ENCODE measurements around the gene PRR33. TPM values are rescaled to one million over a fixed set of nuclear protein-coding genes. Genes with fewer than 3 reads are reported as not detected.
"Not testable (repeated sequence)": the region's sequence is repeated elsewhere in the genome, so short reads cannot be mapped to it uniquely, and the experiment has no call there.

PRR33 gene
- polyA plus RNA-seq, 1 donor: 0.67 TPM

DNA sequence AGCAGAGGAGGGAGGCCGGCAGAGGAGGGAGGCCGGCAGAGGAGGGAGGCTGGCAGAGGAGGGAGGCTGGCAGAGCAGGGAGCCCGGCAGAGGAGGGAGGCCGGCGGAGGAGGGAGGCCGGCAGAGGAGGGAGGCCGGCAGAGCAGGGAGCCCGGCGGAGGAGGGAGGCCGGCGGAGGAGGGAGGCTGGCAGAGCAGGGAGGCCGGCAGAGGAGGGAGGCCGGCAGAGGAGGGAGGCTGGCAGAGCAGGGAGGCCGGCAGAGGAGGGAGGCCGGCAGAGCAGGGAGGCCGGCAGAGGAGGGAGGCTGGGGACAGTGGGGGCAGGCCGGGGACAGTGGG, 17.9 kb downstream of the PRR33 start:
- H3K4me3 ChIP-seq (ENCODE audit: low read length); DNase-seq; H3K9me3 ChIP-seq (ENCODE audit: control insufficient read depth, low read depth, low read length); H3K36me3 ChIP-seq (ENCODE audit: control insufficient read depth, insufficient read depth, low read length); H3K27ac ChIP-seq (ENCODE audit: low read length): not testable (repeated sequence)
- H3K27me3 ChIP-seq (ENCODE audit: control insufficient read depth, insufficient read depth, low read length): peaks cover 21% of the 10 kb centered on the region
- WGBS (ENCODE audit: insufficient coverage, low lambda C conversion rate): no CpG with 5 or more reads among the region's 17 CpGs
- peaks cover 17% of the 10 kb centered on the region for H3K4me1 ChIP-seq (ENCODE audit: control insufficient read depth, insufficient read depth, low read length)

GRCh38 chr11:1873048-1873812, 18.5 kb downstream of the PRR33 start:
- 0% methylated on average over 1 of the region's 11 CpGs for WGBS (ENCODE audit: insufficient coverage, low lambda C conversion rate)
- Histone ChIP-seq H3K9me3 (ENCODE audit: control insufficient read depth, low read depth, low read length) (peaks cover 4% of the 10 kb centered on the region), H3K27ac (ENCODE audit: low read length) (no peak overlapping the region), H3K4me3 (ENCODE audit: low read length) (no peak overlapping the region), H3K36me3 (ENCODE audit: control insufficient read depth, insufficient read depth, low read length) (no peaks in the 10 kb centered on the region), H3K27me3 (ENCODE audit: control insufficient read depth, insufficient read depth, low read length) (peaks cover 21% of the 10 kb centered on the region), H3K4me1 (ENCODE audit: control insufficient read depth, insufficient read depth, low read length) (peaks cover 17% of the 10 kb centered on the region)
- DNase-seq: no peak

GRCh38 chr11:1872267-1872985, 19.3 kb downstream of the PRR33 start:
- Histone ChIP-seq H3K4me1 (ENCODE audit: control insufficient read depth, insufficient read depth, low read length) (peaks cover 14% of the 10 kb centered on the region), H3K9me3 (ENCODE audit: control insufficient read depth, low read depth, low read length) (peaks cover 4% of the 10 kb centered on the region)

GRCh38 chr11:1871531-1871930, 20.2 kb downstream of the PRR33 start:
- H3K4me1 ChIP-seq (ENCODE audit: control insufficient read depth, insufficient read depth, low read length): peaks cover 9% of the 10 kb centered on the region
- WGBS (ENCODE audit: insufficient coverage, low lambda C conversion rate): no CpG with 5 or more reads among the region's 15 CpGs
- H3K9me3 ChIP-seq (ENCODE audit: control insufficient read depth, low read depth, low read length): peaks cover 4% of the 10 kb centered on the region
- peaks cover 21% of the 10 kb centered on the region for H3K27me3 ChIP-seq (ENCODE audit: control insufficient read depth, insufficient read depth, low read length)
- no peak overlapping the region for H3K27ac ChIP-seq (ENCODE audit: low read length)
- no peak for DNase-seq
- H3K4me3 ChIP-seq (ENCODE audit: low read length): no peak overlapping the region
- no peaks in the 10 kb centered on the region for H3K36me3 ChIP-seq (ENCODE audit: control insufficient read depth, insufficient read depth, low read length)

More at GRCh38 chr11:1872267-1872985, 19.3 kb downstream of the PRR33 start:
- H3K27ac ChIP-seq (ENCODE audit: low read length): no peak overlapping the region
- no peak for DNase-seq
- H3K36me3 ChIP-seq (ENCODE audit: control insufficient read depth, insufficient read depth, low read length): no peaks in the 10 kb centered on the region
- peaks cover 21% of the 10 kb centered on the region for H3K27me3 ChIP-seq (ENCODE audit: control insufficient read depth, insufficient read depth, low read length)
- H3K4me3 ChIP-seq (ENCODE audit: low read length): no peak overlapping the region
- no CpG with 5 or more reads among the region's 25 CpGs for WGBS (ENCODE audit: insufficient coverage, low lambda C conversion rate)

- no CpG with 5 or more reads among the region's 50 CpGs for WGBS (ENCODE audit: insufficient coverage, low lambda C conversion rate)
- H3K4me3 ChIP-seq (ENCODE audit: low read length): no peak overlapping the region
- H3K27me3 ChIP-seq (ENCODE audit: control insufficient read depth, insufficient read depth, low read length): peaks cover 21% of the 10 kb centered on the region
- H3K36me3 ChIP-seq (ENCODE audit: control insufficient read depth, insufficient read depth, low read length): no peaks in the 10 kb centered on the region
- peaks cover 4% of the 10 kb centered on the region for H3K4me1 ChIP-seq (ENCODE audit: control insufficient read depth, insufficient read depth, low read length)
- DNase-seq: no peak
- H3K27ac ChIP-seq (ENCODE audit: low read length): no peak overlapping the region
- H3K9me3 ChIP-seq (ENCODE audit: control insufficient read depth, low read depth, low read length): peaks cover 4% of the 10 kb centered on the region
These were observed 20.8 kb downstream of the PRR33 start for GRCh38 chr11:1870721-1871466.

DNA sequence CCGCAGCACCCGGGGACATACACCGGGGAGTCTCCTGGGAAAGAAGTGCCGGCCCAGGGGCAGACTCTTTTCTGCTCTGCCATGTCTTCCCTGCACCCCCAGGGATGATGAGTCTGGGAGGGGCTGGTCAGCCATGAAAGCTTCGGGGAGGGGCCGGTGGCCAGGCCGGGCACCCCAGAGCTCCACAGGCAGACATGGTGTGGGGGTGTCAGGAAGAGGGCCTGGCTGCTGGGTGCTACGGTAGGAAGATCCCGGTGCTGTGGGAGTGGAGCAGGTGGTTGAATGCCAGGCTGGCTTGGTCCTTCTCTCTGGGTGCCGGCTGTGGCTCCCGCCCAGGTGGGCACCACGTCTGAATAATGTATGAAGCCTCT, 21.4 kb downstream of the PRR33 start:
- H3K9me3 ChIP-seq (ENCODE audit: control insufficient read depth, low read depth, low read length): peaks cover 4% of the 10 kb centered on the region
- no CpG with 5 or more reads among the region's 12 CpGs for WGBS (ENCODE audit: insufficient coverage, low lambda C conversion rate)
- no peak overlapping the region for H3K4me3 ChIP-seq (ENCODE audit: low read length)
- peaks cover 21% of the 10 kb centered on the region for H3K27me3 ChIP-seq (ENCODE audit: control insufficient read depth, insufficient read depth, low read length)
- no peak overlapping the region for H3K27ac ChIP-seq (ENCODE audit: low read length)
- H3K36me3 ChIP-seq (ENCODE audit: control insufficient read depth, insufficient read depth, low read length): no peaks in the 10 kb centered on the region
- no peak for DNase-seq
- peaks cover 2% of the 10 kb centered on the region for H3K4me1 ChIP-seq (ENCODE audit: control insufficient read depth, insufficient read depth, low read length)

DNA sequence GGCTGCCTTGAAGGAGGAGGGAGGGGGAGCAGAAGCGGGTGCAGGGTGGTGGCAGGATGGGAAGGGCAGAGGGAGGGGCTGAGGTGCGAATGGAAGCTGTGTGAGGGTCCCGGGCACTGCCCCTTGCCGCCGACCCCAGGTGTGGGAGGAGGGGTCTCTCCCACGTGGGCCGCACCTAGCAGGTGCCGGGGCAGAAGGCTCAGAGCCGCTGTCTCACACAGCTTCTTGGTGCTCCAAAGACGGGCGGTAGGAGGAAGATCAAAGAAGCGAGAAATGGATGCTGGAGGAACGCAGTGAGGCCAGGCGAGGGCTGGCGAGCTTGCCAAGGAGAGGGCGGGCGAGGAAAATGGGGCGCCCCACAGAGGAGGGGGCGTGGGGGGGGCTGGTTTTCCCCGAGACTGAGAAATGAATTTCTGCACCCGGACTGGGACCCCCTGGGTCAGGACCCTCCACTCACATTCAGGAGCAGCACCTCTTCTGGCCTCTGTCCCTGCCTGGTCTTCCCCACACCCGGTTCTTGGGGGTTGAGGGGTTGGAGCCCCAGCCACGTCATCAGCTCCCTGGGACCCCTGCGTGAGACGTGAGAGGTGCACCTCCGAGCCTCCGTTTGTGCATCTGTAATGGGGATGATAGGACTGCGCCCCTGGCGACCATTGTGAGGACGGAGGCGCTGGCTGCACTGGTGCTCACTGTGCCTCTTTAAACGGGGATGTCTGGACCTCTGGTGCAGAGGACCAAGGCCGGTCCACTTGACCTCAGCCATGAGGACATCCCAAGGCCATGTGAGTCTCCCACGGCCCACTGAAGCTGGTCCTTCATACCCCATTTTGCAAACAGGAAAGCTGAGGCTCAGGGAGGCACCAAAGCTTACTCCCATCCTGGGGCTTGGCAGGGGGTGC, 22.0 kb downstream of the PRR33 start:
- Histone ChIP-seq H3K27ac (ENCODE audit: low read length) (no peak overlapping the region), H3K4me1 (ENCODE audit: control insufficient read depth, insufficient read depth, low read length) (no peaks in the 10 kb centered on the region)

GRCh38 chr11:1868636-1869291, 22.9 kb downstream of the PRR33 start:
- Histone ChIP-seq H3K36me3 (ENCODE audit: control insufficient read depth, insufficient read depth, low read length) (no peaks in the 10 kb centered on the region), H3K4me1 (ENCODE audit: control insufficient read depth, insufficient read depth, low read length) (peaks cover under 1% of the 10 kb centered on the region), H3K4me3 (ENCODE audit: low read length) (no peak overlapping the region), H3K27ac (ENCODE audit: low read length) (no peak overlapping the region), H3K27me3 (ENCODE audit: control insufficient read depth, insufficient read depth, low read length) (peaks cover 24% of the 10 kb centered on the region), H3K9me3 (ENCODE audit: control insufficient read depth, low read depth, low read length) (peaks cover 4% of the 10 kb centered on the region)
- WGBS (ENCODE audit: insufficient coverage, low lambda C conversion rate): no CpG with 5 or more reads among the region's 25 CpGs
- no peak for DNase-seq

More for the DNA sequence above, 22.0 kb downstream of the PRR33 start:
- H3K9me3 ChIP-seq (ENCODE audit: control insufficient read depth, low read depth, low read length): peaks cover 4% of the 10 kb centered on the region
- H3K36me3 ChIP-seq (ENCODE audit: control insufficient read depth, insufficient read depth, low read length): no peaks in the 10 kb centered on the region
- no CpG with 5 or more reads among the region's 34 CpGs for WGBS (ENCODE audit: insufficient coverage, low lambda C conversion rate)
- H3K4me3 ChIP-seq (ENCODE audit: low read length): no peak overlapping the region
- peaks cover 22% of the 10 kb centered on the region for H3K27me3 ChIP-seq (ENCODE audit: control insufficient read depth, insufficient read depth, low read length)
- no peak for DNase-seq

- peaks cover 6% of the 10 kb centered on the region for H3K4me1 ChIP-seq (ENCODE audit: control insufficient read depth, insufficient read depth, low read length)
- no peaks in the 10 kb centered on the region for H3K36me3 ChIP-seq (ENCODE audit: control insufficient read depth, insufficient read depth, low read length)
- peaks cover 26% of the 10 kb centered on the region for H3K27me3 ChIP-seq (ENCODE audit: control insufficient read depth, insufficient read depth, low read length)
- DNase-seq: no peak
- H3K27ac ChIP-seq (ENCODE audit: low read length): no peak overlapping the region
- WGBS (ENCODE audit: insufficient coverage, low lambda C conversion rate): no CpG with 5 or more reads among the region's 14 CpGs
- H3K9me3 ChIP-seq (ENCODE audit: control insufficient read depth, low read depth, low read length): peaks cover 4% of the 10 kb centered on the region
- no peak overlapping the region for H3K4me3 ChIP-seq (ENCODE audit: low read length)
These were observed 23.5 kb downstream of the PRR33 start for GRCh38 chr11:1868056-1868635.

Measured in large intestine (tissue), 3 donors.